ENCODE data around the gene COQ4.

COQ4 gene

DNA sequence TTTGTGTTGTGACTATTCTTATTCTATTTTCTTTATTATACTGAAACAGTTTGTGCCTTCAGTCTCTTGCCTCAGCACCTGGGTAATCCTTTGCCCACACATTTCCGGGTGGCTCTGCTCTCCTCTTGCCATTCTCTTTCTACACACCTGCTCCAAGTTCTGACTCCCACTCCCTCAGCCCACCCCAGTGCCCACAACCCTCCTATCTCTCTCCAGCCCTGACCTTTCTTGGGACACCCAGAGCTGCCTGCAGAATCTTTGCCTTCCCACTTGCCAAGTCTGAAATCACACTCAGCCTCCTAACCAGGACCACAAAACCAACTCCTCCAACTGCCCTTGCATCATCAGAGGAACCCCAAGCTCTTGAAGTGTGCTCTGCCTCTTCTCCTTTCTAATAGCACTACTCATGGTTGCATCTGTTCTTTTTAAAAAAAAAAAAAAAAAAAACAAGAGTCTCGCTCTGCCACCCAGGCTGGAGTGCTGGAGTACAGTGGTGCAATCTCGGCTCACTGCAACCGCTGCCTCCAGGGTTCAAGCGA, 42.5 kb upstream of the COQ4 start:
- no peak overlapping the region for H3K27ac ChIP-seq
- TF ChIP-seq, protein P1, sequence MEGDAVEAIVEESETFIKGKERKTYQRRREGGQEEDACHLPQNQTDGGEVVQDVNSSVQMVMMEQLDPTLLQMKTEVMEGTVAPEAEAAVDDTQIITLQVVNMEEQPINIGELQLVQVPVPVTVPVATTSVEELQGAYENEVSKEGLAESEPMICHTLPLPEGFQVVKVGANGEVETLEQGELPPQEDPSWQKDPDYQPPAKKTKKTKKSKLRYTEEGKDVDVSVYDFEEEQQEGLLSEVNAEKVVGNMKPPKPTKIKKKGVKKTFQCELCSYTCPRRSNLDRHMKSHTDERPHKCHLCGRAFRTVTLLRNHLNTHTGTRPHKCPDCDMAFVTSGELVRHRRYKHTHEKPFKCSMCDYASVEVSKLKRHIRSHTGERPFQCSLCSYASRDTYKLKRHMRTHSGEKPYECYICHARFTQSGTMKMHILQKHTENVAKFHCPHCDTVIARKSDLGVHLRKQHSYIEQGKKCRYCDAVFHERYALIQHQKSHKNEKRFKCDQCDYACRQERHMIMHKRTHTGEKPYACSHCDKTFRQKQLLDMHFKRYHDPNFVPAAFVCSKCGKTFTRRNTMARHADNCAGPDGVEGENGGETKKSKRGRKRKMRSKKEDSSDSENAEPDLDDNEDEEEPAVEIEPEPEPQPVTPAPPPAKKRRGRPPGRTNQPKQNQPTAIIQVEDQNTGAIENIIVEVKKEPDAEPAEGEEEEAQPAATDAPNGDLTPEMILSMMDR (IDR thresholded peaks at IDR 0.05), result no peak

DNA sequence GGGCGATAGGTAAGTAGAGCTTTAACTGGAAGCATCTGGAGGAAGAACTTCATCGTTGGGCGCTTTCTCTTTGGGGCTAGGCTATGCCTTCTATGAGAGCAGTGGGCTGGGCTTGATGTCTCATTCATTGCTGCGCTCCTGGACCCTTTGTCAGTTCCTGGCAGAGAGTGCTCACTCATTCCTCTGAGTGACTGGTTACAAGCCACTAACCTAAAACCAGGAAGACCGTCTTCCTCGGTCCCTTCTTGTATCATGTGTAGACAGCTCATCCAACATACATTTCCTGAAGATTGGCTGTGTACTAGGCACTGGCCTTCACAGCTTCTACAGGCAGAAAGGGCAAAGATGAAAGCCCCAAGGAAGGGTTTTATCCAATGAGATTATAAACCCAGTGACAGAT, 40.1 kb upstream of the COQ4 start:
- no peak overlapping the region for H3K27ac ChIP-seq
- TF ChIP-seq, protein P1 (IDR thresholded peaks at IDR 0.05), result no peak
- TF ChIP-seq ZFX (IDR thresholded peaks at IDR 0.05; ENCODE audit: borderline replicate concordance), result no peak

DNA sequence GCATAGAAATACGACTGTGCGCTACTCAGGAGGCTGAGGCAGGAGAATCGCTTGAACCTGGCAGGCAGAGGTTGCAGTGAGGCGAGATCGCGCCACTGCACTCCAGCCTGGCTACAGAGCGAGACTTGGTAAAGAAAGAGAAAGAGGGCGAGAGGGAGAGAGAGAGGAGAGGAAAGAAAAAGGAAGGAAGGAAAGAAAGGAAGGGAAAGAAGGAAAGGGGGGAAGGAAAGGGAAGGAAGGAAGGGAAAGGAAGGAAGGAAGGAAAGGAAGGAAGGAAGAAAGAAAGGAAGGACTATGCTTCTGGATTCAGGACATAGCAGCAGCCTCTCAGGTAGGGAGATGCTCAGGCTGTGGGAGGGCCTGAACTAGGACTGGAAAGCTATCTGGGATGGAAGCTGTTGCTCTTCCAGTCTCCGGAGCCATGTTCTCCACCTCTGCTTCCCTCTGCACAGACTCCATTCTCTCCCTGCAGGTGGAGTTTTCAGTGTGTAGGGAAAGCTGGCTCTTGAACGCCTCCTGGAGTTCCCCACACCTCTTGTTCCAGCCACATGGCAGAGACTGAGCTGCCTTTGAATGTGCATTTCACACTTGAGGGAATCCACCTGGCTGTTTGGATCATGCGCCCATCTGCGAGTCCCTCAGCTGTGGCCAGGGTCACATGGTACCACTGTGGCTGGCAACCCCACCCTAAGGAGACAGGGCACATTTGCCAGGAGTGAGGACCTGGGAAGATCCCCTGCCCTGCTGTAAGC, 37.4 kb upstream of the COQ4 start:
- TF ChIP-seq ZFX (IDR thresholded peaks at IDR 0.05; ENCODE audit: borderline replicate concordance), result no peak
- TF ChIP-seq, protein P1 (IDR thresholded peaks at IDR 0.05), result no peak
- no peak overlapping the region for H3K27ac ChIP-seq

DNA sequence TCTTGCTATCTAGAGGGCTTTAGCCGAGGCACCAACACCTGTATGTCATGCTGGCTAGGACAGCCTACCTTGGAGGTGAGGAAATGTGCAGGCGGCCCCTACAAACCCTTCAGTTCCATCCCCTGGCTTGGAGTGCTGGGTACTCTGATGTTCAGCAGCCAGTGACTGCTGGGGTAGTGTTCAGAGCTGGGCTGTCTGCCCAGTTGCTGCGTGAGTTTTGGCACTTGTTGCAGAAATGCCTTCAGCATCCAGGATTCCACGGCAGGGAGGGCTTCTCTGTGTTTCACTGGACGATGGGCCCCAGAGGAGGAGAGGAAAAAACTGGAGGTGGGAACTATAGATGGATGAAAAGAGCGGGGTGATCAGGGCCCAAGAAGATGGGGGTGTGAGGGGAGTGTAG, 36.2 kb upstream of the COQ4 start:
- TF ChIP-seq, protein P1 (IDR thresholded peaks at IDR 0.05), result no peak
- no peak for TF ChIP-seq ZFX (IDR thresholded peaks at IDR 0.05; ENCODE audit: borderline replicate concordance)
- H3K27ac ChIP-seq, result no peak overlapping the region

DNA sequence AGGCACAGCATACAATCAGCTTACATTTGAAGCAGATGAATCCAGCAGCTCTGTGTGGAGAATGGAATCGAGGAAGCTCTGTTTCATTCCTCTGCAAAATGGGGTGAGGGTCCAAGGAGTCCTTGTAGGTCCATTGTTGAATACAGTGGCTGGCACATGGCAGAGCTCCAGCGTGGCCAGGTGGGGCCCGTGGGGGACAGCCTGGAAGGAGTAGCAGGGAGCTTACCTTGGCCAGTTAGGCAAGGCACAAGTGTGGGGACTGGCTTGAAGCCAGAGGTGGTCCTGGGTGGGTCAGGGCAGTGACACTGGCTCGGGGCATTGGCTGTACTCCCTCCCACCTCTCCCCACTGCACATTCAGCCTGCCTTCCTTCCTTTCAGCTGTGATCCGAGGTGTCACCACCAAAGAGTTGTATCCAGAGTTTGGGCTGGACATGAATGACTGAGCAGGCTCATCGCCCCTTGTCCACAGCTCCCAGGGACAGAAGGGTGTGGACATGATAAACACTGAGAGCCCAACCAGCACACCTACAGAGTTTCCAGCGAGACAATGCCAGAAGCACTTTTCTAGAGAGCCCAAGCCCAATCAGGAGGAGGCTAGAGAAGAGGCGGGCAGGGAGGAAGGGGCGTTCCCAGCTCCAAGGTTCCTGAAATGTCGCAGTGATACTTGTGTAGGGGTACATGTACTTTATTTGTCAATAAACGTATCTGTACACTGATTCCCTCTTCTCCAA, 34.2 kb upstream of the COQ4 start:
- no peak overlapping the region for H3K27ac ChIP-seq
- TF ChIP-seq, protein P1 (IDR thresholded peaks at IDR 0.05), result no peak

DNA sequence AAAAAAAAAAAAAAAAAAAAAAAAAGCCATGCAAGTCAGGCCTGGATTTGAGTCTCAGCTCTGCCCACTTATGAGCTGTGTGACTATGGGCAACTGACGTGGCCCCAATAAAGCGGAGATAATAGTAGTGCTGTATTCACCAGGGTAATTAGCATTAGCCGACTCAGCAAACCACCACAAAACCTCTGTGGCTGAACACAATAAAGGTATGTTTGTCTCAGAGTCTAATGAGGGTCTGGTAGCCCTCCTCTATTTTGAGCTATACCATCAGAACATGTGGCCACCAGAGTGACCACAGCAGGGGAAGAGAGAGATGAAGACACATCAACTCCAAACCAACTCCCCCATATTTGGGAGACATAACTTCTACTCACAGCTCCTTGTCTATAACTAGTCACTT, 30.6 kb upstream of the COQ4 start:
- TF ChIP-seq ZFX (IDR thresholded peaks at IDR 0.05; ENCODE audit: borderline replicate concordance), result no peak
- TF ChIP-seq, protein P1 (IDR thresholded peaks at IDR 0.05), result no peak
- H3K27ac ChIP-seq, result no peak overlapping the region

DNA sequence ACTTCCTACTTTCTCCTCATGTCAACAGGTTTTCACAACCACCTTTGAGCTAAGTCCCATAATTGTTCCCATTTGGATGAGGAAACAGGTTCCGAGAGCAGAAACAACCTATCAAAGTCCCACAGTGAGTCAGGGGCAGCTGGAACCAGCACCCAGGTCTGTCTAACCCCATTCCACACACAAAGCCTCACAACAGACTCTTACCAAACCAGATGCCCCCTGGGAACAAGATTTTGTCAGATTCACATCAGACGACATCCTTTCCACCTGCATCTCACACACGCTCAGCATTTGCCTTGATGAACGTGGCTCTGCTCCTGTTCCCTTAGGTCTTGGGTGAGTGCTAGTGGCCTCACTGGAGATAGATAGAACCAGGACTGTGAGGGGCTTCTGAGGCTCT, 29.5 kb upstream of the COQ4 start:
- TF ChIP-seq ZFX (IDR thresholded peaks at IDR 0.05; ENCODE audit: borderline replicate concordance), result no peak
- TF ChIP-seq, protein P1 (IDR thresholded peaks at IDR 0.05), result no peak
- H3K27ac ChIP-seq, result no peak overlapping the region
